Testis (tissue), 3 donors: ENCODE results near the gene SEPTIN8. TPM values are rescaled to one million over a fixed set of nuclear protein-coding genes. Genes with fewer than 3 reads are reported as not detected.

Experiments used
- DNase-seq: peaks from one replicate; pipeline ENCODE4 v3.0.0-alpha.2; 2019
- H3K27ac ChIP-seq, 2 donors: fragments of 200-600 bp; sonication (generic); one replicate each; pipeline ENCODE4 v1.5.1; 2019
- H3K27me3 ChIP-seq: fragments of 200-600 bp; sonication (generic); one replicate; pipeline ENCODE4 v1.5.1; 2019
- H3K36me3 ChIP-seq: fragments of 200-600 bp; sonication (generic); one replicate; pipeline ENCODE4 v1.5.1; 2017; ENCODE audit warnings: low read depth; ENCODE audit errors: missing control alignments
- H3K4me1 ChIP-seq: fragments of 200-600 bp; sonication (generic); one replicate; pipeline ENCODE4 v1.5.1; 2019
- H3K4me3 ChIP-seq, 2 donors: fragments of 200-600 bp; sonication (generic); one replicate each; pipeline ENCODE4 v1.5.1; 2017 to 2019
- H3K9me3 ChIP-seq: fragments of 200-600 bp; sonication (generic); one replicate; pipeline ENCODE4 v1.5.1; 2017
- CTCF ChIP-seq, 3 experiments: fragments of 450-650 bp in 2 of 3; fragments of 200-600 bp in 1 of 3; sonication (generic) in 1 of 3; IDR thresholded peaks; one replicate each; pipeline ENCODE4 v1.5.1; 2016 to 2019; ENCODE audit warnings: antibody characterized with exemption in 3 of 3, mild to moderate bottlenecking in 2 of 3, moderate library complexity in 1 of 3
- POLR2A ChIP-seq: fragments of 450-650 bp; IDR thresholded peaks from one replicate; pipeline ENCODE4 v1.6.1; 2017; ENCODE audit warnings: antibody characterized with exemption, mild to moderate bottlenecking, moderate library complexity
- WGBS, 2 donors: methylation state at CpG; one replicate each; pipeline ENCODE4 v1.1.5; 2018; 5-methylcytosine and 5-hydroxymethylcytosine counted together
- intact Hi-C: fragments of 100-400 bp; cut with DNase I; formaldehyde crosslinking; loops from one replicate; pipeline ENCODE4 v1.15.1; 2023; ENCODE audit warnings: low total_unique reads
- polyA plus RNA-seq: library from polyadenylated mRNA; stranded (reverse); fragments of 350-450 nt; fragmentation: Illumina TruSeq; extraction: RNeasy Lipid Tissue Mini Kit (QIAGEN cat#74804); gene quantifications from one replicate; pipeline ENCODE4 v1.2.3, GENCODE V29; 2014; ENCODE audit warnings: low read depth, low replicate concordance; ENCODE audit not compliant: insufficient read depth
- total RNA-seq, 2 donors: library from RNA; depleted of rRNA; stranded (reverse); fragments of >200 nt; gene quantifications; one replicate each; pipeline ENCODE4 v1.2.3, GENCODE V29; 2016

The SEPTIN8 gene
- total and polyA plus RNA-seq, 3 donors from 2014 or later: 12.4 to 16.4 (median 13.9) TPM

- 81 to 88% methylated on average over 8 of the region's 8 CpGs for WGBS, 2 donors
- H3K9me3 ChIP-seq: no peaks in the 10 kb centered on the region
- no peak overlapping the region for H3K4me3 ChIP-seq
These were observed 12.2 kb upstream of the SEPTIN8 start for GRCh38 chr5:132788990-132789886.

GRCh38 chr5:132788508-132788907 is 11.5 kb upstream of the SEPTIN8 start:
- intact Hi-C loops: no loop called here
- Histone ChIP-seq H3K27me3 (no peaks in the 10 kb centered on the region), H3K27ac (no peak overlapping the region), H3K36me3 (no peaks in the 10 kb centered on the region), H3K9me3 (no peaks in the 10 kb centered on the region), H3K4me3 (no peak overlapping the region), H3K4me1 (no peaks in the 10 kb centered on the region)
- peak; percentile 3 for DNase-seq
- WGBS, 2 donors: 86 to 97% methylated on average over 1 of the region's 1 CpG
- TF ChIP-seq CTCF (IDR thresholded peaks at IDR 0.05) (no peak), POLR2A (no peak)

More at GRCh38 chr5:132788990-132789886, 12.2 kb upstream of the SEPTIN8 start:
- peak; percentile 6 for DNase-seq
- intact Hi-C loops: no loop called here
- Histone ChIP-seq H3K4me1 (no peaks in the 10 kb centered on the region), H3K27me3 (no peaks in the 10 kb centered on the region), H3K27ac (no peak overlapping the region), H3K36me3 (no peaks in the 10 kb centered on the region)
- TF ChIP-seq POLR2A: no peak
- no peak for TF ChIP-seq CTCF (IDR thresholded peaks at IDR 0.05)

GRCh38 chr5:132787076-132787475 is 10.0 kb upstream of the SEPTIN8 start:
- Histone ChIP-seq H3K4me1 (no peaks in the 10 kb centered on the region), H3K27ac (no peak overlapping the region), H3K4me3 (no peak overlapping the region), H3K9me3 (no peaks in the 10 kb centered on the region), H3K36me3 (no peaks in the 10 kb centered on the region), H3K27me3 (no peaks in the 10 kb centered on the region)
- DNase-seq: no peak
- WGBS, 2 donors: 92 to 100% methylated on average over 1 of the region's 1 CpG
- intact Hi-C loops: no loop called here
- no peak for TF ChIP-seq CTCF (IDR thresholded peaks at IDR 0.05)
- no peak for TF ChIP-seq POLR2A

GRCh38 chr5:132785864-132786263 is 8.8 kb upstream of the SEPTIN8 start:
- Histone ChIP-seq H3K27ac (no peak overlapping the region), H3K9me3 (no peaks in the 10 kb centered on the region), H3K27me3 (no peaks in the 10 kb centered on the region), H3K36me3 (no peaks in the 10 kb centered on the region), H3K4me1 (no peaks in the 10 kb centered on the region), H3K4me3 (no peak overlapping the region)
- WGBS, 2 donors: 92 to 97% methylated on average over 4 of the region's 4 CpGs
- DNase-seq: peak; percentile 2
- intact Hi-C loops: no loop called here
- TF ChIP-seq CTCF (IDR thresholded peaks at IDR 0.05) (no peak), POLR2A (no peak)

GRCh38 chr5:132785365-132785764 is 8.3 kb upstream of the SEPTIN8 start:
- intact Hi-C loops: no loop called here
- Histone ChIP-seq H3K4me3 (no peak overlapping the region), H3K27ac (no peak overlapping the region), H3K9me3 (no peaks in the 10 kb centered on the region), H3K4me1 (no peaks in the 10 kb centered on the region), H3K27me3 (no peaks in the 10 kb centered on the region), H3K36me3 (no peaks in the 10 kb centered on the region)
- DNase-seq: peak; percentile 5
- TF ChIP-seq POLR2A: no peak
- TF ChIP-seq CTCF (IDR thresholded peaks at IDR 0.05): no peak
- 83% methylated on average over 5 of the region's 5 CpGs for WGBS, 2 donors
